GM12864 (cell line): ENCODE results near the gene CTNNA2.

Experiments
- DNase-seq: peaks from one replicate; pipeline ENCODE4 v3.0.0-alpha.2; 2011; ENCODE audit warnings: low read depth
- H3K4me3 ChIP-seq: 2 replicates; pipeline ENCODE4 v1.5.1; 2011; ENCODE audit warnings: mild to moderate bottlenecking, low read depth, low read length, control low read depth
- TF ChIP-seq, protein P1 (sequence below): IDR thresholded peaks from 2 replicates; pipeline ENCODE4 v1.5.1; 2011; ENCODE audit warnings: low read depth, mild to moderate bottlenecking, moderate library complexity, low read length, control low read depth, inconsistent platforms; ENCODE audit errors: missing control alignments

CTNNA2 gene

DNA sequence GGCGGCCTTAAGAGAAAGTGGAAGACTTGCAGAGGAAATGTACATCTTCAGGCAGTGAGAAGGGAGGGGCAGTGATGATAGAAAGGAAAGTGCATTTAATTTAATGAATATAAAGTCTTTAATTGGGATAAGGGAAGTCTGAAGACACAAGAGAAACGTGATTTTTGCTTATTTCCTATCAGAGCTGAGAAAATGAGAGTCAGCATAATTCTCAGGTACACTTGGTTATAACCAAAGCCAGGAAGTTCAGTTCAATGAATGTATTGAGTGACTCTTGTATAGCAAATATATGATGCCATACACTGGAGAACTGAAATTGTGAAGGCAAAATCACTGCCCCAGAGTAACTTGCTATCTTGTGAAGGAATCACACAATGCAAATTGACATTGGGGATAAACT lies 535.4 kb downstream of the CTNNA2 start:
- TF ChIP-seq, protein P1, sequence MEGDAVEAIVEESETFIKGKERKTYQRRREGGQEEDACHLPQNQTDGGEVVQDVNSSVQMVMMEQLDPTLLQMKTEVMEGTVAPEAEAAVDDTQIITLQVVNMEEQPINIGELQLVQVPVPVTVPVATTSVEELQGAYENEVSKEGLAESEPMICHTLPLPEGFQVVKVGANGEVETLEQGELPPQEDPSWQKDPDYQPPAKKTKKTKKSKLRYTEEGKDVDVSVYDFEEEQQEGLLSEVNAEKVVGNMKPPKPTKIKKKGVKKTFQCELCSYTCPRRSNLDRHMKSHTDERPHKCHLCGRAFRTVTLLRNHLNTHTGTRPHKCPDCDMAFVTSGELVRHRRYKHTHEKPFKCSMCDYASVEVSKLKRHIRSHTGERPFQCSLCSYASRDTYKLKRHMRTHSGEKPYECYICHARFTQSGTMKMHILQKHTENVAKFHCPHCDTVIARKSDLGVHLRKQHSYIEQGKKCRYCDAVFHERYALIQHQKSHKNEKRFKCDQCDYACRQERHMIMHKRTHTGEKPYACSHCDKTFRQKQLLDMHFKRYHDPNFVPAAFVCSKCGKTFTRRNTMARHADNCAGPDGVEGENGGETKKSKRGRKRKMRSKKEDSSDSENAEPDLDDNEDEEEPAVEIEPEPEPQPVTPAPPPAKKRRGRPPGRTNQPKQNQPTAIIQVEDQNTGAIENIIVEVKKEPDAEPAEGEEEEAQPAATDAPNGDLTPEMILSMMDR, result no peak

DNA sequence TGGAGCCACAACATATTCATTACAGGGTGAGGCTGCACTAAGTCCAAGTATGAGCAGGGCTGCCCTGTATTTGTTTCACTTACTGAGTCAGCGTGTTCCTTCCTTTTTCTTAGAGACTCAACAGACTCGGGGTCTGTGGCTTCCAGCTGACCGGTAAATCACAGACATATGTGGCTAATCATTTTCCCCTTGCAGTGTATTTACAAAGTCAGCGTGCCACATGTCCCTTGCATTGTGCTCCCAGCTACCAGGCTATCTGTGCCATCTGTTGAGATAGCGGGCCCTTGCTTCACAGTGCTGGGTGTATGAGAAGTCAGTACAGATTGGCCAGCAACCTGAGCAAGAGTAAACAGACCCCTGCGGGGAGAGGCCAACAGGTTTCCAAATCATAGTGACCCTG lies 537.4 kb downstream of the CTNNA2 start:
- no peak overlapping the region for H3K4me3 ChIP-seq
- no peak for DNase-seq
- TF ChIP-seq, protein P1, result no peak

More for the DNA sequence above, 535.4 kb downstream of the CTNNA2 start:
- no peak overlapping the region for H3K4me3 ChIP-seq
- DNase-seq, result no peak

DNA sequence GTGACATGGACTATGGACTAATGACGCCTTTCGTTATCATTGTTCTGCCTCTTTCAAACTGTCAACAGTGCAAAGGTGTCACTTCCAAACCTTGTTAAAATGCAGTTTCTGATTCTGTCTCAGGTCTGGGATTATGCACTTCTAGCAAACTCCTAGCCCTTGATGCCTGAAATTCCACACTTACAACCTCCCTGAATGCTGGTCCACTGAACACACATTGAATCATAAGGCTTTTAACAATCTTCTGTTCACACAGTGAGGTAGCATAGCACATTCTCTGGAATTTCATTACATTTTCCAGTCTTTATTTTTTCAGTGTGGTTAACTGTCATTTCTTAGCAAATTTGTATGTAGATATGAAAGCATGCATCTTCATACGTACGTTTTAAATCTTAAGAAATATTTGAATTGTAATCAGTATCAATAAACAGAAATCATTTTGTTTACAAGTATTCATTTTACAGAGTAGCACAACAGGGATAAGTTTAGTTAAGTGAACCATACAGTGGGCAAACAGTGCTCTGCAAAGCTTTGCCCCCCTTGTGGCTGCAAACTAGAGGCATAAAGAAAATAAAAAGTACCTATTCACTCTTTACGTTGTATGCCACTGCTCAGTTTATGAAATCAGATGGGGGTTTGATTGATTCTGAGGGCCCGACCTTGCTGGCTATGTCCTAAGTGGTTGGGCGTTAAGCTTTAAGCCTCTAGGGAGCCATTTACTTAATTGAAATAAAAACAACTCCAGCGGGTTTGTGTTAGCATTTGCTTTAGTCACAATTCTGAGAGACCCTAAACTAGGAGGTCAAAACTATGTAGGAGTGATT lies 540.9 kb downstream of the CTNNA2 start:
- H3K4me3 ChIP-seq, result no peak overlapping the region

DNA sequence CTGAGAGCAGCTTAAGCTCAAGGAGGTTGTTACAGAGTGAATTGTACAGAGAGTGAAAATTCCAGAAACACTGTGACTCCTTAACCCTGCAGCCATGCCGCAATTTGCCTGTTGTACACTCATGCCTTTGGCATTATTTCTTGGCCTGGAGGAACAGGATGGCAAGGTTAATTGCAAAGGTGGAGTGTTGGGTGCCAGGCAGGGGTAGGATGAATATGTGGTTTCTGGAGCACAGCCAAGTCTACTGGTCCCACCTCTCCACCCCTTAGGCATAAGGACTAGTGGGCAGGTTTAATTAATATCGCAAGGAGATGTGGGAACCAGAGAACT lies 541.5 kb downstream of the CTNNA2 start:
- H3K4me3 ChIP-seq, result no peak overlapping the region
- DNase-seq, result no peak
- TF ChIP-seq, protein P1, result no peak

More for the DNA sequence above, 540.9 kb downstream of the CTNNA2 start:
- TF ChIP-seq, protein P1, result no peak
- DNase-seq, result no peak

DNA sequence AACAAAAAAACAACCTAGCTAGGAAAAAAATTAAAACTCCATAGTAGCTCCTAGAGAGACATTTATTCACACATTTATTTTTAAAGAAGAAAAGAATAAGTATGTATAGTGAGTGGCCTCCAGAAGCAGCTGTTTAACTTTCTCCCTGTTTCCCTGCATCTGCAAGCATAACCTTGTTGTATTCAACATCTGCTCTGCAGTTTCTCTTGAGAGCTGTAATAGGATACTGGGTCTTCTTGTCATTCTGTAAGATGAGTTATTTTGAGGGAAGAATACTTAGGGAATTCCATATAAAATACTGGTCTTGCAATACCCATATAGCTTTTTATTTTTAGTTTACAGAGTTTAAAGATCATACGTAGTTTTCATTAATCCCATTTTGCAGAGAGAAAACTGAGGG lies 545.1 kb downstream of the CTNNA2 start:
- DNase-seq, result no peak
- TF ChIP-seq, protein P1, result no peak
- H3K4me3 ChIP-seq, result no peak overlapping the region

DNA sequence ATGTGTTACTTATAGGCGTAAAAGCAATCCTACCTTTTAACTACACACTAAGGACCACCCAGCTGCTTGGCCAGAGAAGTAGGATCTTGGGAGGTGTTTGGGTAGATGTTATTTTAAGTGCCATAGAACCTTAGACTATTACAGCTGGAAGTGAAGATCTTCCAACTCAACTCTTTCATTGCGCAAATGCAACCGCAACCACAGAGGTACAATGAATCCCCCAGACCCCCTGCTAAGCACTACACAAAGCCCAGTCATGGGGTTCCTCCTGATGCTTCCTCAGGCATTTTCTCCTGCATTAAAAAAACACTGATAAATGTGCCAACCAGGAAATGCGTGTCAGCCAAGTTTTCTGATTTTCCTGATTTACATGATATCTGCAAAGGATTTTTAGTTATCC lies 545.7 kb downstream of the CTNNA2 start:
- no peak overlapping the region for H3K4me3 ChIP-seq
- no peak for DNase-seq
- TF ChIP-seq, protein P1, result no peak

DNA sequence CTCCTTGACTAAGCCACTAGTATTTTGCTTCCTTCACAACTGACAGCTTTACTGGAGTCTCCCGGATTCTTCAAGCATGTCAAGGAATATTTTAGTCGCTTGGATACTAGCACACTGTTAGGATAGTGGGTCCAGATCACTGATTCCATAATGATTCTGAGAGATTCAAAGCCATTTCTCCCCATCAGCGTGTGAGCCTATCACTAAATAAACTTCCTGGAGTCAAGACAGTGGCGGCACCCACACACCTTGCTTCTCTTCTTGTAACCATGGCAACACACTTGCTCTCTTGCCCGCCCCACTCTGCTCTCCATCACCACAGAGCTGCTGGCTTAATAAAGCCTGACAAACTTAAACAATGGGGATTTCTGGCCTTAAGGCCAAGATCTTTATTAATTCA lies 546.6 kb downstream of the CTNNA2 start:
- TF ChIP-seq, protein P1, result no peak
- no peak for DNase-seq
- H3K4me3 ChIP-seq, result no peak overlapping the region
